ENCODE data around the gene CAMK1D. TPM values are rescaled to one million over a fixed set of nuclear protein-coding genes. Genes with fewer than 3 reads are reported as not detected.
A peak's percentile ranks its signal among the peaks of the same experiment; 100 is the strongest.

The CAMK1D gene
- total and polyA plus RNA-seq, 3 donors from 2014 or later, result 10.0 to 14.5 (median 14.0) TPM

- Histone ChIP-seq H3K4me3 (no peak overlapping the region), H3K9me3 (no peaks in the 10 kb centered on the region), H3K36me3 (ENCODE audit: low read depth, missing control alignments) (no peaks in the 10 kb centered on the region), H3K4me1 (peaks cover 50% of the 10 kb centered on the region), H3K27me3 (no peaks in the 10 kb centered on the region), H3K27ac (peak overlapping the region; percentile 69 to 83)
- DNase-seq, result peak; percentile 41
- 32 to 41% methylated on average over 3 of the region's 3 CpGs for WGBS, 2 donors
- intact Hi-C loops (cut with DNase I; ENCODE audit: low total_unique reads), result no loop called here
- TF ChIP-seq CTCF (IDR thresholded peaks at IDR 0.05) (no peak), POLR2A (IDR thresholded peaks at IDR 0.05) (no peak)
Observed at GRCh38 chr10:12709000-12709401, 359.7 kb downstream of the CAMK1D start.

- Histone ChIP-seq H3K4me1 (peaks cover 50% of the 10 kb centered on the region), H3K27ac (peak overlapping the region; percentile 69 to 83), H3K27me3 (no peaks in the 10 kb centered on the region), H3K36me3 (ENCODE audit: low read depth, missing control alignments) (no peaks in the 10 kb centered on the region), H3K4me3 (no peak overlapping the region), H3K9me3 (no peaks in the 10 kb centered on the region)
- 31 to 38% methylated on average over 4 of the region's 4 CpGs for WGBS, 2 donors
- no peak for DNase-seq
- TF ChIP-seq CTCF (IDR thresholded peaks at IDR 0.05) (no peak), POLR2A (IDR thresholded peaks at IDR 0.05) (no peak)
- intact Hi-C loops (cut with DNase I; ENCODE audit: low total_unique reads), result no loop called here
Observed at GRCh38 chr10:12709521-12709963, 360.2 kb downstream of the CAMK1D start.

GRCh38 chr10:12710157-12710556 is 360.8 kb downstream of the CAMK1D start:
- no peaks in the 10 kb centered on the region for H3K27me3 ChIP-seq
- H3K4me1 ChIP-seq, result peaks cover 50% of the 10 kb centered on the region
- DNase-seq, result no peak
- peak overlapping the region; percentile 69 to 83 for H3K27ac ChIP-seq
- 85 to 86% methylated on average over 8 of the region's 8 CpGs for WGBS, 2 donors
- H3K36me3 ChIP-seq (ENCODE audit: low read depth, missing control alignments), result no peaks in the 10 kb centered on the region
- TF ChIP-seq POLR2A (IDR thresholded peaks at IDR 0.05) (no peak), CTCF (IDR thresholded peaks at IDR 0.05) (no peak)
- H3K9me3 ChIP-seq, result no peaks in the 10 kb centered on the region
- H3K4me3 ChIP-seq, result no peak overlapping the region
- intact Hi-C loops (cut with DNase I; ENCODE audit: low total_unique reads), result loop anchor here (5.0 to 10.0 kb wide), 2 partner anchors 365 to 448 kb away; no protein-coding TSS in a partner anchor

GRCh38 chr10:12710594-12711349 is 361.4 kb downstream of the CAMK1D start:
- Histone ChIP-seq H3K4me1 (peaks cover 50% of the 10 kb centered on the region), H3K27me3 (no peaks in the 10 kb centered on the region), H3K27ac (peak overlapping the region; percentile 69 to 83), H3K9me3 (no peaks in the 10 kb centered on the region), H3K4me3 (no peak overlapping the region), H3K36me3 (ENCODE audit: low read depth, missing control alignments) (no peaks in the 10 kb centered on the region)
- peak; percentile 83 for DNase-seq
- intact Hi-C loops (cut with DNase I; ENCODE audit: low total_unique reads), result loop anchor here (5.0 to 10.0 kb wide), 2 partner anchors 364 to 448 kb away; no protein-coding TSS in a partner anchor
- peak; percentile 78 to 94 (median 94) for TF ChIP-seq CTCF (IDR thresholded peaks at IDR 0.05)
- TF ChIP-seq POLR2A (IDR thresholded peaks at IDR 0.05), result no peak
- 54 to 64% methylated on average over 9 of the region's 9 CpGs for WGBS, 2 donors

Data from testis (tissue), 3 donors.